Measurements from ENCODE around the gene TMEFF1. TPM values are rescaled to one million over a fixed set of nuclear protein-coding genes. Genes with fewer than 3 reads are reported as not detected.
"Not testable (repeated sequence)": the region's sequence is repeated elsewhere in the genome, so short reads cannot be mapped to it uniquely, and the experiment has no call there.

The TMEFF1 gene
- total RNA-seq, 1 experiment from 2014 or later, result 2.7 TPM

GRCh38 chr9:100515578-100516494 is 42.9 kb downstream of the TMEFF1 start:
- POLR2A ChIA-PET, result no interaction called here

DNA sequence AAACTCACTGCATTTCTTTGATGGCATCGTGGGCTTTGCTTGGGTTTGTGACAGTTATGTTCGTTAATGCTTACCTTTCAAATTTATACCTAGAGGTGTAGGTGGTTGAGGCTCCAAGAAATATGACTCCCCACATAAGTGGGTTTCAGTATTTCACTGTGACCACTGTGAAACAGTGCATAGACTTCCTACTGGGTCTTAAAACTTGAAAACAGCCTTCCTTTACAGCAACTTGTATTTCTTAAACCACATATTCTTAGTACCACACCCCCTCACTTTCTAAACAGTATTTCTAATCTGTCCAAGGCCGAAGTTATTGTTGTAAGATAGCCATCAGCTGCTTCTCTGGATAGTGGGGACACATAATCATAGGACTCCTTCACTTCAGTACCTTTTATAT is 48.3 kb downstream of the TMEFF1 start:
- intact Hi-C loops (cut with micrococcal nuclease; ENCODE audit: unreplicated experiment), result no loop called here
- H3K9me3 ChIP-seq, result no peaks in the 10 kb centered on the region
- H3K4me3 ChIP-seq (ENCODE audit: low read depth, low read length), result no peak overlapping the region
- no TSS peak for BruUV-seq (replicated peaks)
- Mint-ChIP-seq H3K27me3 (ENCODE audit: insufficient read depth, unreplicated experiment) (no peaks in the 10 kb centered on the region), H3K4me1 (ENCODE audit: low read depth, unreplicated experiment) (peaks cover 16% of the 10 kb centered on the region), H3K27ac (ENCODE audit: unreplicated experiment) (no peak overlapping the region), H3K4me3 (ENCODE audit: unreplicated experiment) (no peak overlapping the region), H3K36me3 (ENCODE audit: insufficient read depth, unreplicated experiment) (no peaks in the 10 kb centered on the region), H3K9me3 (ENCODE audit: unreplicated experiment) (peaks cover 6% of the 10 kb centered on the region)
- no peaks in the 10 kb centered on the region for H3K36me3 ChIP-seq (ENCODE audit: control insufficient read depth, insufficient read depth, low read length)
- no peak for TF ChIP-seq CTCF (IDR thresholded peaks at IDR 0.05; ENCODE audit: insufficient read depth in 1 of 2, low read depth in 1 of 2, low read length in 1 of 2, severe bottlenecking in 1 of 2, unreplicated experiment in 1 of 2)
- ChIA-PET CTCF (no interaction called here), POLR2A (no interaction called here)
- H3K4me1 ChIP-seq, result no peaks in the 10 kb centered on the region
- H3K27me3 ChIP-seq (replicated peaks; ENCODE audit: control insufficient read depth, insufficient read depth, low read length), result no peaks in the 10 kb centered on the region
- no peak for DNase-seq

More at GRCh38 chr9:100515578-100516494, 42.9 kb downstream of the TMEFF1 start:
- no peaks in the 10 kb centered on the region for H3K36me3 Mint-ChIP-seq (ENCODE audit: insufficient read depth, unreplicated experiment)
- H3K4me3 ChIP-seq (ENCODE audit: low read depth, low read length), result no peak overlapping the region
- no peaks in the 10 kb centered on the region for H3K27me3 ChIP-seq (replicated peaks; ENCODE audit: control insufficient read depth, insufficient read depth, low read length)
- intact Hi-C loops (cut with micrococcal nuclease; ENCODE audit: unreplicated experiment), result loop anchor here (1.0 kb wide), 1 partner anchor 11 kb away; no protein-coding TSS in a partner anchor
- TSS peak; percentile 42 for BruUV-seq (replicated peaks)
- H3K4me3 Mint-ChIP-seq (ENCODE audit: unreplicated experiment), result peak overlapping the region; percentile 55
- H3K36me3 ChIP-seq (ENCODE audit: control insufficient read depth, insufficient read depth, low read length), result no peaks in the 10 kb centered on the region
- CTCF ChIA-PET, result no interaction called here
- H3K9me3 Mint-ChIP-seq (ENCODE audit: unreplicated experiment), result no peaks in the 10 kb centered on the region
- H3K27ac Mint-ChIP-seq (ENCODE audit: unreplicated experiment), result peak overlapping the region; percentile 38
- peak in 1 of 2 experiments; percentile 35 for DNase-seq
- TF ChIP-seq CTCF (IDR thresholded peaks at IDR 0.05; ENCODE audit: insufficient read depth in 1 of 2, low read depth in 1 of 2, low read length in 1 of 2, severe bottlenecking in 1 of 2, unreplicated experiment in 1 of 2), result no peak
- H3K4me1 Mint-ChIP-seq (ENCODE audit: low read depth, unreplicated experiment), result peaks cover 17% of the 10 kb centered on the region
- H3K27me3 Mint-ChIP-seq (ENCODE audit: insufficient read depth, unreplicated experiment), result no peaks in the 10 kb centered on the region
- H3K9me3 ChIP-seq, result no peaks in the 10 kb centered on the region
- H3K4me1 ChIP-seq, result no peaks in the 10 kb centered on the region; the same call in 1 of the 2 replicates

- no peak overlapping the region for H3K4me3 ChIP-seq (ENCODE audit: low read depth, low read length)
- H3K9me3 ChIP-seq, result no peaks in the 10 kb centered on the region
- Mint-ChIP-seq H3K27ac (ENCODE audit: unreplicated experiment) (no peak overlapping the region), H3K27me3 (ENCODE audit: insufficient read depth, unreplicated experiment) (no peaks in the 10 kb centered on the region), H3K36me3 (ENCODE audit: insufficient read depth, unreplicated experiment) (peaks cover 7% of the 10 kb centered on the region), H3K4me3 (ENCODE audit: unreplicated experiment) (no peak overlapping the region), H3K4me1 (ENCODE audit: low read depth, unreplicated experiment) (no peaks in the 10 kb centered on the region), H3K9me3 (ENCODE audit: unreplicated experiment) (peaks cover 10% of the 10 kb centered on the region)
- no peaks in the 10 kb centered on the region for H3K27me3 ChIP-seq (replicated peaks; ENCODE audit: control insufficient read depth, insufficient read depth, low read length)
- H3K36me3 ChIP-seq (ENCODE audit: control insufficient read depth, insufficient read depth, low read length), result no peaks in the 10 kb centered on the region
- TF ChIP-seq CTCF (IDR thresholded peaks at IDR 0.05; ENCODE audit: insufficient read depth in 1 of 2, low read depth in 1 of 2, low read length in 1 of 2, severe bottlenecking in 1 of 2, unreplicated experiment in 1 of 2), result no peak
- intact Hi-C loops (cut with micrococcal nuclease; ENCODE audit: unreplicated experiment), result no loop called here
- CTCF ChIA-PET, result no interaction called here
- no peaks in the 10 kb centered on the region for H3K4me1 ChIP-seq
- DNase-seq, result no peak
- no TSS peak for BruUV-seq (replicated peaks)
- POLR2A ChIA-PET, result no interaction called here
Measured at GRCh38 chr9:100525563-100525962, 52.6 kb downstream of the TMEFF1 start.

- peak overlapping the region; percentile 91 for H3K27ac Mint-ChIP-seq (ENCODE audit: unreplicated experiment)
- H3K27me3 Mint-ChIP-seq (ENCODE audit: insufficient read depth, unreplicated experiment); H3K4me1 Mint-ChIP-seq (ENCODE audit: low read depth, unreplicated experiment); H3K9me3 Mint-ChIP-seq (ENCODE audit: unreplicated experiment); H3K9me3 ChIP-seq; H3K36me3 ChIP-seq (ENCODE audit: control insufficient read depth, insufficient read depth, low read length); H3K36me3 Mint-ChIP-seq (ENCODE audit: insufficient read depth, unreplicated experiment); H3K4me1 ChIP-seq; H3K27me3 ChIP-seq (replicated peaks; ENCODE audit: control insufficient read depth, insufficient read depth, low read length); CTCF ChIA-PET: not testable (repeated sequence)
- H3K4me3 ChIP-seq (ENCODE audit: low read depth, low read length), result peak overlapping the region; percentile 51
- peak overlapping the region; percentile 89 for H3K4me3 Mint-ChIP-seq (ENCODE audit: unreplicated experiment)
- DNase-seq, result peak; percentile 46 to 47
- intact Hi-C loops (cut with micrococcal nuclease; ENCODE audit: unreplicated experiment), result loop anchor here (1.0 kb wide), 1 partner anchor 22 kb away; no protein-coding TSS in a partner anchor
- BruUV-seq (replicated peaks), result TSS peak; percentile 72
- POLR2A ChIA-PET, result interaction anchor here (0.6 to 0.8 kb wide), 3 partner anchors 10 to 660 kb away, joined by 3 to 5 read pairs (median 3); no protein-coding TSS in a partner anchor
Measured at GRCh38 chr9:100527180-100527794, 54.3 kb downstream of the TMEFF1 start.
